Inferior parietal cortex (tissue), 1 donor: Measurements from ENCODE around the gene TNXB.
"Not testable (repeated sequence)": the region's sequence is repeated elsewhere in the genome, so short reads cannot be mapped to it uniquely, and the experiment has no call there.

ENCODE experiments used
- DNase-seq: peaks from one replicate; pipeline ENCODE4 v3.0.0-alpha.2; 2016; ENCODE audit errors: extremely low spot score

The TNXB gene

DNA sequence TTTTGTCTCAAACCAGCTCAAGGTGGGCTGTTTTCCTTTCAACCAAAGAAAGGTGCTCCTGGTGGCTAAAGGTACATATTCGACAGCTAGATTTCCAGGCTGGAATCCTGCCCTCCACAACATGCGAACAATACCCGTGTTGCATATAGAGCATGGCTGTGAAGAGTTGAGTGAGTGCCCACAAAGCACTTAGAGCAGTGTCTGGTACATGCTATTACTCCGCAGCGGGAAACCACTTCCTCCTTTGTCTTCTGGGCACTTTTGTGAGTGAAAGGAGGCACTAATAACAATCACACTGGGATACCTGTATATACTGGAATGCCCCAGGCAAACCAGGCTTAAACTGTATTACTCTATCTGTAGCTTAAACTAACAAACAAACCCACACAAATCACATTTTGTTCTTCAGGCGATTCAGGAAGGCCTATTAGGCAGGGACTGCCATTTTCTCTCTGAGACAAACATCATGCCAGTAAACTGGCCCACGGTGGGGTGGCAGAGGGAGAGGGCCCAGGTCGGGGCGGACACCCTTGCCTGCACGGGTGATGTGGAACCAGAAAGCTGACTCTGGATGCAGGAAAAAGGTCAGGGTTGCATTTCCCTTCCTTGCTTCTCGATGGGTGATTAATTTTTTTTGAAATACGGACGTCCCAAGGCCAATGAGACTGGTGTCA, 104.1 kb downstream of the TNXB start:
- DNase-seq = not testable (repeated sequence)

DNA sequence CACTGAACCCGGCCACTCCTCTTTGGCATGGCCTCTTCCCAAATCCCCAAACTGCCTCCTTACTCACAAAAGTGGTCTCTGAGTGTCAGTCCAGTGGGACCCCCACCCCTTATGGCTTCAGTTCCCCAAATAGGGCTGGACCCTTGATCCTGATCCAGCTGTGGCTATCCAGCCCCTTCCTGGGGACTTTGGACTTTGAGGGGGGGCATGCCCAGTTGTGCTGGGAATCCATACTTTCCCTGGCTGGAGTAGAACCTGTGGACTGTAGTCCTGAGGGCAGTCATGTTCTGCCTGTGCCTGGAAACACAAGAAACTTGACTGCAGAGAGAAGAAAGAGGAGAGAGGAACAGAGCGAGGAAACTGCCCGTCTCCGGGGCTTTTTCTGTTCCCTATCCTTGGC, 104.7 kb downstream of the TNXB start:
- not testable (repeated sequence) for DNase-seq

DNA sequence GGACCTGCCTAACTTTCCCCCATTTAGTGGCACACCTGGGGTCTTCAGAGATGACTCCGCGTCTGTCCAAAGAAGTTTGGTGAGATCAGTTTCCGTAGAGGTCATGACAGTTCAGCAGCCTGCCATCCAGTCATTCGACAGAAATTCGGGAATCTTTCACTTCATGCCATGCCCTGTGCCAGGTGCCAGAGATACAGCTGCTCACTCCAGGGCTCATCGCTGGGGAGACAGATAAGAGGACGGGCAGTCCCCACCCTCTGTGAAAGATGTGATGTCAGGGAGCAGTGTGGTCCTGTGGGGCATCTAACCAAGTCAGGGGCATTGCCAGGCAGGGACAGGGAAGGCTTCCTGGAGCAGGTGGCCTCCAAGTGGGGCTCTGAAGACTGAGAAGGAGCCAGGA, 105.8 kb downstream of the TNXB start:
- DNase-seq = not testable (repeated sequence)

DNA sequence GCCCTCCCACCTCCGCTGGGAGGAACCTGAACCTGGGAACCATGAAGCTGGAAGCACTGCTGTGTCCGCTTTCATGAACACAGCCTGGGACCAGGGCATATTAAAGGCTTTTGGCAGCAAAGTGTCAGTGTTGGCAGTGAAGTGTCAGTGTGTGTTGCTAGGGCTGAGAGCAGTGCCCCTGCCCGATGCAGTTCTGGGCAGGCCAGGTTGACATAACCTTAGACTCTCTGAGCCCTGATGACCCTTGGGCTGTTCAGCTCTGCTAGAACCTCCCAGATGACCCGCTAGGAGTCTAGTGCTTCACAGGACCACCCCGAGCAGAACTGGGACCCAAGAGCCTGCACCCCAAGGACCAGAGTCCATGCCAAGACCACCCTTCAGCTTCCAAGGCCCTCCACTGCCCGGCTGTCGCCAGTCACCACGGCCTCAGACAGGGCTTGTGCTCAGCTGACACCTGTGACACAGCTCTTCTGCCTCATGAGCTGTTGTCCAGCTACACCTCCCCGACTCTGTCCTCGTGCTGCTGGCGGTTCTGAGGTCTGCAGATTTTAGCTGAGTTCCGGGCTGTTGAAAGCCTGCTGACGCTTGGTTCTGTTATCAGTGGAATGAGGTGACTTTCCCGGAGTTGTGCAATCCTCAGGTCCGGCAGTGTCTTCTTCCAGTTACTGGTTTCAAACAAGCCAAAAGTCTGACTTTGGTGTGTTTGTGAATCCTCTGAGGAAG, 106.4 kb downstream of the TNXB start:
- DNase-seq = not testable (repeated sequence)

DNA sequence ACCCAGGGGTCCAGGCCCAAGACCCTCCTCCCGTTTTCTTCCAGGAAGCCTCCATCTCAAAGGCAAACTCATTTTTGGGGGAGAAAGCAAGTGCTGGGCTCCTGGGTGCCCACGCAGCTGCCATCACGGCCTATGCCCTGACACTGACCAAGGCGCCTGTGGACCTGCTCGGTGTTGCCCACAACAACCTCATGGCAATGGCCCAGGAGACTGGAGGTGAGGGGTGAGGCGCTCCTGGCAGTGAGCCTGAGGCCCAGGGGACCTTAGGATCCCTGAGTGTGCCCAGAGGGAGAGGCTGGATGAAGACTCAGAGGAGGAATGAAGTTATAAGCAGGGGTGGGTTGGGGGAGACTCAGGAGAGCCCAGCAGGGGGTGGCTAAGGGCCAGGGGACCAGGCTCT, 112.8 kb downstream of the TNXB start:
- DNase-seq = not testable (repeated sequence)

DNA sequence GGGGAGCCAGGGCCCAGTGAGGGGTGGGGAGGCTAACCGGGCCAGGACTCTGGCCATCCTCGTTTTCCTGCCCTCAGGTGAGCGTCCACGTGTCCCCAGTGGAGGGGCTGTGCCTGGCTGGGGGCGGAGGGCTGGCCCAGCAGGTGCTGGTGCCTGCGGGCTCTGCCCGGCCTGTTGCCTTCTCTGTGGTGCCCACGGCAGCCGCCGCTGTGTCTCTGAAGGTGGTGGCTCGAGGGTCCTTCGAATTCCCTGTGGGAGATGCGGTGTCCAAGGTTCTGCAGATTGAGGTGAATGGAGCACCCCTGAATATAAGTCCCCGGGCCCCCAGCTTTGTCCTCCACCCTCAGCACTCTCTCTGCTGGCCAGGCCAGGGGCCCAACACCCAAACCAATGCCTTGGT, 114.7 kb downstream of the TNXB start:
- DNase-seq = not testable (repeated sequence)
